Measurements from ENCODE around the gene MAML2. TPM values are rescaled to one million over a fixed set of nuclear protein-coding genes. Genes with fewer than 3 reads are reported as not detected.

MAML2 gene
- total RNA-seq, 1 donor from 2014 or later = 11.8 TPM

GRCh38 chr11:96026310-96026709 lies 316.7 kb downstream of the MAML2 start:
- Mint-ChIP-seq H3K4me3 (ENCODE audit: low read depth) (no peak overlapping the region), H3K27ac (no peak overlapping the region), H3K27me3 (ENCODE audit: low read depth) (no peaks in the 10 kb centered on the region), H3K4me1 (ENCODE audit: low read depth) (peaks cover 24% of the 10 kb centered on the region), H3K36me3 (ENCODE audit: low read depth) (no peaks in the 10 kb centered on the region), H3K9me3 (no peaks in the 10 kb centered on the region)
- DNase-seq (ENCODE audit: low spot score) = no peak
- intact Hi-C loops (cut with micrococcal nuclease) = no loop called here

- intact Hi-C loops (cut with micrococcal nuclease) = no loop called here
- Mint-ChIP-seq H3K36me3 (ENCODE audit: low read depth) (no peaks in the 10 kb centered on the region), H3K27me3 (ENCODE audit: low read depth) (no peaks in the 10 kb centered on the region), H3K4me1 (ENCODE audit: low read depth) (peaks cover 26% of the 10 kb centered on the region), H3K27ac (no peak overlapping the region), H3K4me3 (ENCODE audit: low read depth) (no peak overlapping the region), H3K9me3 (no peaks in the 10 kb centered on the region)
- DNase-seq (ENCODE audit: low spot score) = no peak
Observed at GRCh38 chr11:96024666-96025065, 318.3 kb downstream of the MAML2 start.

GRCh38 chr11:96023275-96023674 lies 319.7 kb downstream of the MAML2 start:
- Mint-ChIP-seq H3K27ac (no peak overlapping the region), H3K27me3 (ENCODE audit: low read depth) (no peaks in the 10 kb centered on the region), H3K4me1 (ENCODE audit: low read depth) (peaks cover 22% of the 10 kb centered on the region), H3K36me3 (ENCODE audit: low read depth) (no peaks in the 10 kb centered on the region), H3K9me3 (no peaks in the 10 kb centered on the region), H3K4me3 (ENCODE audit: low read depth) (no peak overlapping the region)
- no peak for DNase-seq (ENCODE audit: low spot score)
- intact Hi-C loops (cut with micrococcal nuclease) = no loop called here

- Mint-ChIP-seq H3K4me3 (ENCODE audit: low read depth) (no peak overlapping the region), H3K4me1 (ENCODE audit: low read depth) (peaks cover 22% of the 10 kb centered on the region), H3K27ac (no peak overlapping the region), H3K9me3 (no peaks in the 10 kb centered on the region), H3K27me3 (ENCODE audit: low read depth) (no peaks in the 10 kb centered on the region), H3K36me3 (ENCODE audit: low read depth) (no peaks in the 10 kb centered on the region)
- intact Hi-C loops (cut with micrococcal nuclease) = no loop called here
- no peak for DNase-seq (ENCODE audit: low spot score)
Observed at GRCh38 chr11:96021901-96022650, 320.9 kb downstream of the MAML2 start.

- Mint-ChIP-seq H3K4me1 (ENCODE audit: low read depth) (peaks cover 35% of the 10 kb centered on the region), H3K9me3 (no peaks in the 10 kb centered on the region), H3K27ac (no peak overlapping the region), H3K4me3 (ENCODE audit: low read depth) (no peak overlapping the region), H3K27me3 (ENCODE audit: low read depth) (no peaks in the 10 kb centered on the region), H3K36me3 (ENCODE audit: low read depth) (no peaks in the 10 kb centered on the region)
- intact Hi-C loops (cut with micrococcal nuclease) = no loop called here
- DNase-seq (ENCODE audit: low spot score) = no peak
Observed at GRCh38 chr11:96019810-96020747, 322.9 kb downstream of the MAML2 start.

GRCh38 chr11:96019281-96019680 lies 323.7 kb downstream of the MAML2 start:
- no peak for DNase-seq (ENCODE audit: low spot score)
- intact Hi-C loops (cut with micrococcal nuclease) = no loop called here
- Mint-ChIP-seq H3K27ac (no peak overlapping the region), H3K36me3 (ENCODE audit: low read depth) (no peaks in the 10 kb centered on the region), H3K9me3 (no peaks in the 10 kb centered on the region), H3K4me1 (ENCODE audit: low read depth) (peaks cover 36% of the 10 kb centered on the region), H3K27me3 (ENCODE audit: low read depth) (no peaks in the 10 kb centered on the region), H3K4me3 (ENCODE audit: low read depth) (no peak overlapping the region)

GRCh38 chr11:96017856-96018255 lies 325.1 kb downstream of the MAML2 start:
- Mint-ChIP-seq H3K27ac (no peak overlapping the region), H3K4me1 (ENCODE audit: low read depth) (peaks cover 46% of the 10 kb centered on the region), H3K27me3 (ENCODE audit: low read depth) (no peaks in the 10 kb centered on the region), H3K36me3 (ENCODE audit: low read depth) (no peaks in the 10 kb centered on the region), H3K9me3 (no peaks in the 10 kb centered on the region), H3K4me3 (ENCODE audit: low read depth) (no peak overlapping the region)
- intact Hi-C loops (cut with micrococcal nuclease) = loop anchor here (2.0 kb wide), 1 partner anchor 57 kb away; no protein-coding TSS in a partner anchor
- no peak for DNase-seq (ENCODE audit: low spot score)

- Mint-ChIP-seq H3K36me3 (ENCODE audit: low read depth) (no peaks in the 10 kb centered on the region), H3K9me3 (no peaks in the 10 kb centered on the region), H3K4me1 (ENCODE audit: low read depth) (peaks cover 48% of the 10 kb centered on the region), H3K4me3 (ENCODE audit: low read depth) (no peak overlapping the region), H3K27ac (no peak overlapping the region), H3K27me3 (ENCODE audit: low read depth) (no peaks in the 10 kb centered on the region)
- intact Hi-C loops (cut with micrococcal nuclease) = loop anchor here (2.0 kb wide), 1 partner anchor 58 kb away; no protein-coding TSS in a partner anchor
- no peak for DNase-seq (ENCODE audit: low spot score)
Observed at GRCh38 chr11:96016978-96017502, 326.0 kb downstream of the MAML2 start.

- Mint-ChIP-seq H3K27ac (peak overlapping the region; percentile 58), H3K36me3 (ENCODE audit: low read depth) (no peaks in the 10 kb centered on the region), H3K27me3 (ENCODE audit: low read depth) (no peaks in the 10 kb centered on the region), H3K4me3 (ENCODE audit: low read depth) (no peak overlapping the region), H3K4me1 (ENCODE audit: low read depth) (peaks cover 54% of the 10 kb centered on the region), H3K9me3 (no peaks in the 10 kb centered on the region)
- peak; percentile 36 for DNase-seq (ENCODE audit: low spot score)
- intact Hi-C loops (cut with micrococcal nuclease) = loop anchor here (2.0 kb wide), 2 partner anchors 59 to 173 kb away; no protein-coding TSS in a partner anchor
Observed at GRCh38 chr11:96015906-96016565, 327.0 kb downstream of the MAML2 start.

GRCh38 chr11:96014217-96014616 lies 328.8 kb downstream of the MAML2 start:
- intact Hi-C loops (cut with micrococcal nuclease) = loop anchor here (1.0 to 5.0 kb wide), 7 partner anchors 92 to 329 kb away; partner anchors contain the start of genes MAML2 and MTMR2
- H3K4me1 Mint-ChIP-seq (ENCODE audit: low read depth) = peaks cover 49% of the 10 kb centered on the region
- DNase-seq (ENCODE audit: low spot score) = peak; percentile 26
- no peaks in the 10 kb centered on the region for H3K9me3 Mint-ChIP-seq
- no peaks in the 10 kb centered on the region for H3K36me3 Mint-ChIP-seq (ENCODE audit: low read depth)
- H3K27me3 Mint-ChIP-seq (ENCODE audit: low read depth) = no peaks in the 10 kb centered on the region
- peak overlapping the region; percentile 37 for H3K4me3 Mint-ChIP-seq (ENCODE audit: low read depth)
- H3K27ac Mint-ChIP-seq = peak overlapping the region; percentile 39

- no peak for DNase-seq (ENCODE audit: low spot score)
Observed at GRCh38 chr11:96013461-96014213, 329.4 kb downstream of the MAML2 start.

More at GRCh38 chr11:96013461-96014213, 329.4 kb downstream of the MAML2 start:
- H3K4me3 Mint-ChIP-seq (ENCODE audit: low read depth) = peak overlapping the region; percentile 37
- no peaks in the 10 kb centered on the region for H3K9me3 Mint-ChIP-seq
- no peaks in the 10 kb centered on the region for H3K27me3 Mint-ChIP-seq (ENCODE audit: low read depth)
- peaks cover 49% of the 10 kb centered on the region for H3K4me1 Mint-ChIP-seq (ENCODE audit: low read depth)
- peak overlapping the region; percentile 39 for H3K27ac Mint-ChIP-seq
- intact Hi-C loops (cut with micrococcal nuclease) = loop anchor here (1.0 to 5.0 kb wide), 9 partner anchors 41 to 379 kb away; partner anchors contain the start of genes MAML2 and MTMR2
- H3K36me3 Mint-ChIP-seq (ENCODE audit: low read depth) = no peaks in the 10 kb centered on the region

Data from activated T-helper 2 cell treated with anti-CD3 and anti-CD28 coated beads, Interferon-gamma antibody, Interleukin-2, Interleukin-4, amounts not matched to agents 10 μg/mL and 5 μg/mL and 100 μg/mL, durations not matched to agents 14 hours and 24 hours and 36 hours (primary cell).